ENCODE data around the gene CATSPERZ.
"Not testable (repeated sequence)": the region's sequence is repeated elsewhere in the genome, so short reads cannot be mapped to it uniquely, and the experiment has no call there.

The CATSPERZ gene

GRCh38 chr11:64298966-64299846 is 952 bp upstream of the CATSPERZ start:
- in situ Hi-C loops (cut with MboI; ENCODE audit: low sequenced_read_pairs) = no loop called here

- in situ Hi-C loops (cut with MboI; ENCODE audit: low sequenced_read_pairs) = no loop called here
Observed at GRCh38 chr11:64303109-64304031, 3.2 kb downstream of the CATSPERZ start.

- in situ Hi-C loops (cut with MboI; ENCODE audit: low sequenced_read_pairs) = no loop called here
Observed at GRCh38 chr11:64304032-64304315, 3.8 kb downstream of the CATSPERZ start.

- in situ Hi-C loops (cut with MboI; ENCODE audit: low sequenced_read_pairs) = no loop called here
Observed at GRCh38 chr11:64304316-64305072, 4.3 kb downstream of the CATSPERZ start.

- in situ Hi-C loops (cut with MboI; ENCODE audit: low sequenced_read_pairs) = no loop called here
Observed at GRCh38 chr11:64305075-64305690, 5.0 kb downstream of the CATSPERZ start, which contains the start of gene ESRRA. Gene ESRRA, plus strand, starts transcription at chr11:64305524. Its CDS starts 1,656 bp downstream, at chr11:64307180.

GRCh38 chr11:64305691-64306562 is 5.8 kb downstream of the CATSPERZ start:
- in situ Hi-C loops (cut with MboI; ENCODE audit: low sequenced_read_pairs) = no loop called here

- in situ Hi-C loops (cut with MboI; ENCODE audit: low sequenced_read_pairs) = no loop called here
Observed at GRCh38 chr11:64306563-64306875, 6.4 kb downstream of the CATSPERZ start.

GRCh38 chr11:64306876-64307622 is 6.9 kb downstream of the CATSPERZ start:
- in situ Hi-C loops (cut with MboI; ENCODE audit: low sequenced_read_pairs) = no loop called here

- in situ Hi-C loops (cut with MboI; ENCODE audit: low sequenced_read_pairs) = not testable (repeated sequence)
Observed at GRCh38 chr11:64307795-64308194, 7.6 kb downstream of the CATSPERZ start.

- in situ Hi-C loops (cut with MboI; ENCODE audit: low sequenced_read_pairs) = no loop called here
Observed at GRCh38 chr11:64312947-64313346, 12.8 kb downstream of the CATSPERZ start.

- in situ Hi-C loops (cut with MboI; ENCODE audit: low sequenced_read_pairs) = no loop called here
Observed at GRCh38 chr11:64313491-64314145, 13.5 kb downstream of the CATSPERZ start.

GRCh38 chr11:64314146-64314804 is 14.1 kb downstream of the CATSPERZ start:
- in situ Hi-C loops (cut with MboI; ENCODE audit: low sequenced_read_pairs) = no loop called here

- in situ Hi-C loops (cut with MboI; ENCODE audit: low sequenced_read_pairs) = no loop called here
Observed at GRCh38 chr11:64314805-64315561, 14.8 kb downstream of the CATSPERZ start.

GRCh38 chr11:64315667-64316526 is 15.7 kb downstream of the CATSPERZ start:
- in situ Hi-C loops (cut with MboI; ENCODE audit: low sequenced_read_pairs) = not testable (repeated sequence)

GRCh38 chr11:64316672-64317324 is 16.6 kb downstream of the CATSPERZ start:
- in situ Hi-C loops (cut with MboI; ENCODE audit: low sequenced_read_pairs) = no loop called here
